DMS153 (cell line): ENCODE results near the gene RHOBTB3.
A peak's percentile ranks its signal among the peaks of the same experiment; 100 is the strongest.
"Not testable (repeated sequence)": the region's sequence is repeated elsewhere in the genome, so short reads cannot be mapped to it uniquely, and the experiment has no call there.

Experiments
- DNase-seq: peaks from one replicate; lab custom pipeline; 2025; lab: John Stamatoyannopoulos, UW

Gene RHOBTB3

GRCh38 chr5:95713246-95713645 is 17.9 kb upstream of the RHOBTB3 start:
- DNase-seq: not testable (repeated sequence)

GRCh38 chr5:95713960-95714710 is 17.0 kb upstream of the RHOBTB3 start:
- no peak for DNase-seq

GRCh38 chr5:95715799-95716461 is 15.2 kb upstream of the RHOBTB3 start:
- no peak for DNase-seq

- DNase-seq: no peak
Observed at GRCh38 chr5:95717439-95717838, 13.7 kb upstream of the RHOBTB3 start.

- DNase-seq: no peak
Observed at GRCh38 chr5:95718203-95718602, 12.9 kb upstream of the RHOBTB3 start.

GRCh38 chr5:95718738-95719137 is 12.4 kb upstream of the RHOBTB3 start:
- DNase-seq: no peak

- DNase-seq: no peak
Observed at GRCh38 chr5:95720094-95720786, 10.9 kb upstream of the RHOBTB3 start.

- no peak for DNase-seq
Observed at GRCh38 chr5:95721582-95722295, 9.4 kb upstream of the RHOBTB3 start.

GRCh38 chr5:95723632-95724369 is 7.3 kb upstream of the RHOBTB3 start:
- no peak for DNase-seq

- no peak for DNase-seq
Observed at GRCh38 chr5:95725071-95725820, 5.9 kb upstream of the RHOBTB3 start.

GRCh38 chr5:95725937-95726810 is 5.0 kb upstream of the RHOBTB3 start:
- DNase-seq: no peak

- DNase-seq: no peak
Observed at GRCh38 chr5:95726811-95727763, 4.0 kb upstream of the RHOBTB3 start.

- DNase-seq: peak; percentile 25
Observed at GRCh38 chr5:95727764-95728191, 3.4 kb upstream of the RHOBTB3 start.

- no peak for DNase-seq
Observed at GRCh38 chr5:95728494-95729114, 2.5 kb upstream of the RHOBTB3 start.

- DNase-seq: no peak
Observed at GRCh38 chr5:95729115-95730010, 1.8 kb upstream of the RHOBTB3 start.

GRCh38 chr5:95730011-95730700 is 980 bp upstream of the RHOBTB3 start:
- no peak for DNase-seq
